Activated CD4-positive, alpha-beta memory T cell treated with anti-CD3 and anti-CD28 coated beads for 36 hours (primary cell): ENCODE data around the gene ANO4. TPM values are rescaled to one million over a fixed set of nuclear protein-coding genes. Genes with fewer than 3 reads are reported as not detected.
"Not testable (repeated sequence)": the region's sequence is repeated elsewhere in the genome, so short reads cannot be mapped to it uniquely, and the experiment has no call there.

Experiments used
- CTCF ChIA-PET: fragments of 350-600 bp; sonication (Branson Sonifier 250); formaldehyde crosslinking; loops from one replicate; lab custom pipeline; 2021; ENCODE audit warnings: antibody characterized with exemption, inconsistent platforms; lab: Charles Lee
- POLR2A ChIA-PET: fragments of 350-600 bp; sonication (Branson Sonifier 250); formaldehyde crosslinking; loops from one replicate; lab custom pipeline; 2021; ENCODE audit warnings: antibody characterized with exemption; lab: Charles Lee
- DNase-seq: peaks from one replicate; pipeline ENCODE4 v3.0.0-alpha.2; 2020
- H3K27ac Mint-ChIP-seq: one replicate; pipeline ENCODE4 v1.8.0; 2021; ENCODE audit warnings: mixed read lengths
- H3K27me3 Mint-ChIP-seq: one replicate; pipeline ENCODE4 v1.8.0; 2021; ENCODE audit warnings: mixed read lengths
- H3K36me3 Mint-ChIP-seq: one replicate; pipeline ENCODE4 v1.8.0; 2021; ENCODE audit warnings: mixed read lengths
- H3K4me1 Mint-ChIP-seq: one replicate; pipeline ENCODE4 v1.8.0; 2021; ENCODE audit warnings: low read depth, mixed read lengths
- H3K4me3 Mint-ChIP-seq: one replicate; pipeline ENCODE4 v1.8.0; 2021; ENCODE audit warnings: mild to moderate bottlenecking, mixed read lengths
- H3K9me3 Mint-ChIP-seq: one replicate; pipeline ENCODE4 v1.8.0; 2021; ENCODE audit warnings: mixed read lengths
- intact Hi-C: fragments of 100-400 bp; cut with micrococcal nuclease; formaldehyde crosslinking; loops from one replicate; pipeline ENCODE4 v1.15.1; 2023
- total RNA-seq, 2 experiments: library from RNA; stranded (reverse); gene quantifications; one replicate each; pipeline ENCODE4 v1.2.3, GENCODE V29; 2021

Gene ANO4
- total RNA-seq, 2 experiments from 2014 or later: not detected

DNA sequence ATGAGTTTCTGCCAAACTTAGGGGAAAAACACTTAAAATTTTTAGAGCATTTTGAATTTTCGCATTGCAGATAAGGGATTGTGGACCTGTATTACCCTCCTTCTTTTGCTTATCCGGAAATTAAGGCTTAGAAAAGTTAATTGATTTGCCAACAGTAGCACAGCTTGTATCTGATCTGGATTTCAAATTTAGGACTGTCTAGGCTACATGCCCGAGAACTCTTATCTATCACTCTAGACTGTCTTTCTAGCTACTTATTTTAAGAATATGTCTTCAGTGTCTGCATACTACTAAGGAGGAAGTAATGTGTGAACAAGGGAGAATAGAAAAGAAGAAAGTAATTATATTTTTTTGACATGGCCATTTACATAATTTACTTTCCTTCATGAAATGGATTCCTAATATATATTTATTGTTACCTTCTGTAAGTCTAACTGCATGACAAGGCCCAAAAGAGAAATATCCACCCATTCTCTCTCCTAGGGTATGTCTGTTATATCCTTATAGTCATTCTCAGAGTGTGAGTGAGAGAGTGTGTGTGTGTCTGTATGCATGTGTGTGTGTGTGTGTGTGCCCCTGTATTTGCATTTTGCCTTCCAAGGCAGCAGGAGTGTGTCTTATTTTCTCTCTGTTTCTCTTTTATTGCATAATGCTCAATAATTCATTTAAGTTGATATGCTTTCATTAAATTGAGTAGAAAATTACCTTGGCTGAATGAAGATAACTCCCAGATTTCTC is 283.4 kb downstream of the ANO4 start:
- no peaks in the 10 kb centered on the region for H3K27me3 Mint-ChIP-seq

DNA sequence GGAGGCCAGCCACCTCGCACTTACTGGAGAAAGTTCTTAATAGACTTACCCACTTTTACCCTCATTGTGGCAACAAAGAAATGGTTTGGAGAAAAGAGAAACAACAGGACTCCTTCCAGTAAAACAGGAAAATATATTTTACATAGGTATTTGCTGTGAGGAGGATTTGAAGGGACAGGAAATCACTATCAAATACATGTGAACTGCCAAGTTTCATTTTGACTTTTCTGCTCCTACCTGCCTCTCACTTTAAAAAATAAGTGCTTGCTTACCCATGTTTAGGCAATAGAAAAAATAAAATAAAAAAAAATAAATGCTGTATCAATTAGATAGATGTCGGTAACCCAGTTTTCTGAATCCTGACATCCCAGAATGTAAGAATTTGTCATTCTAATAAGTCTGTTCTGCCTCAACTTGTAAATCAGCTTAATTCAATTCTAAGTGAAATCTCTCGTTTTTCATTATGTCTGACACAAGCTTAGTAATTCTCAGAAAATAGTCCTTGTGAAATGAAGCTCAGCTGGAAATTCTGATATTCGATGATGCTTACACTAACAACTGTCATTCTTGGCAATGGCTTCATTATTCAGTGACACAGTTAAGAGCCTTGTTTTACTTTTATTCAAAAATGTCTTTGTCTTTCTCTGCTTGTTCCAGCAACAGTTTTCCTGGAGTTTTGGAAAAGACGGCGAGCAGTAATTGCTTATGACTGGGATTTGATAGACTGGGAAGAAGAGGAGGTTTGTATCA is 284.1 kb downstream of the ANO4 start:
- ChIA-PET CTCF (no interaction called here), POLR2A (no interaction called here)
- intact Hi-C loops: no loop called here
- no peak overlapping the region for H3K4me3 Mint-ChIP-seq
- H3K27ac Mint-ChIP-seq: no peak overlapping the region
- H3K36me3 Mint-ChIP-seq: no peaks in the 10 kb centered on the region
- peaks cover 8% of the 10 kb centered on the region for H3K4me1 Mint-ChIP-seq
- peaks cover 3% of the 10 kb centered on the region for H3K9me3 Mint-ChIP-seq
- H3K27me3 Mint-ChIP-seq: no peaks in the 10 kb centered on the region
- no peak for DNase-seq

More for the DNA sequence above, 283.4 kb downstream of the ANO4 start:
- ChIA-PET CTCF (no interaction called here), POLR2A (no interaction called here)
- intact Hi-C loops: no loop called here
- Mint-ChIP-seq H3K36me3 (no peaks in the 10 kb centered on the region), H3K4me1 (peaks cover 8% of the 10 kb centered on the region), H3K4me3 (no peak overlapping the region), H3K27ac (no peak overlapping the region), H3K9me3 (peaks cover 3% of the 10 kb centered on the region)
- DNase-seq: no peak

DNA sequence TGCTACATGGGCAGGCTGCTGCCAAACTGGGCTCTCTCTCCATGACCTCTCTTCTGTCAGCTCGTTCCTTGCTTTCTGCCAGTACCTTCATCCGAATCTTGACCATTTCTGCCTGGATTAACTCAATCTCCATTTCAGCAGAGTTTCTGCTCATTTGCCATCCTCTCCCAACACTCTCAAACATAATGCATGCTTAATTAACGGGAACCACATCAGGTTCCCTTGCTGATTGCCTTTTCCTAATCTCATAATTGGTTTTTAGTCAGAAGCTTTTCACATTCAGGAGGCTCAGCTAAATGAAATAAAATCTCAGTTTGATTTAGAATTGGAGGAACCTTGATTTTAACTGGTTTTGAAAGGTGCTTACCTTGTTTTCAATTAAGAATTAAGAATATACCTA is 288.1 kb downstream of the ANO4 start:
- ChIA-PET CTCF (no interaction called here), POLR2A (no interaction called here)
- Mint-ChIP-seq H3K36me3 (no peaks in the 10 kb centered on the region), H3K9me3 (peaks cover 3% of the 10 kb centered on the region), H3K4me1 (peaks cover 8% of the 10 kb centered on the region), H3K4me3 (no peak overlapping the region), H3K27ac (no peak overlapping the region), H3K27me3 (no peaks in the 10 kb centered on the region)
- intact Hi-C loops: no loop called here
- DNase-seq: no peak

DNA sequence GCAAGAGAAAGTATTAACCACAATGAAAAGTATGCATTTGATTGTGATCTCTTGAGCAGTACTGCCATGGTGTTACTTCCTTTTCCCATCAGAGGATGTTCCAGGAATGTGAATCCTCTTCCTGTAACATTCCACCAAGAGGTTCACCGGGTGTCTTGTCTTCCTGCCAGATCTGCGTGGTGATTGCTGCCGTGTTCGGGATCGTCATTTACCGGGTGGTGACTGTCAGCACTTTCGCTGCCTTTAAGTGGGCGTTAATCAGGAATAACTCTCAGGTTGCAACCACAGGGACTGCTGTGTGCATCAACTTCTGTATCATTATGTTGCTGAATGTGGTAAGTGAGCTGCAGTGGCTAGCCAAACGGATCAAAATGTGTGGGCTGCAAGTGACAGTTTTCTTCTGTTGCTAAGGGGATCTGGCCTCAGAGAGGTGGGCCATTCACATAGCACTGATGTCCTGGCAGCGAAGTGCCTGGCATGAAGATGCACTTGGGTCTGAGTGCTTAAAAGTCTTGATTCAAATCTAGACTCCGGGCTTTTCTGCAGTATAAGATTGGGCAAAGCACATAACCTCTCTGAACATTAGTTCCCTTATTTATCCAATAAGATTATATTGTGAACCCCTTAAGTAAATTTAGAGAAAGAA is 292.0 kb downstream of the ANO4 start:
- H3K4me1 Mint-ChIP-seq: no peaks in the 10 kb centered on the region
- no peaks in the 10 kb centered on the region for H3K27me3 Mint-ChIP-seq
- H3K4me3 Mint-ChIP-seq: no peak overlapping the region
- no peaks in the 10 kb centered on the region for H3K36me3 Mint-ChIP-seq
- no peak overlapping the region for H3K27ac Mint-ChIP-seq
- ChIA-PET CTCF (no interaction called here), POLR2A (no interaction called here)
- DNase-seq: no peak
- peaks cover 2% of the 10 kb centered on the region for H3K9me3 Mint-ChIP-seq
- intact Hi-C loops: no loop called here

DNA sequence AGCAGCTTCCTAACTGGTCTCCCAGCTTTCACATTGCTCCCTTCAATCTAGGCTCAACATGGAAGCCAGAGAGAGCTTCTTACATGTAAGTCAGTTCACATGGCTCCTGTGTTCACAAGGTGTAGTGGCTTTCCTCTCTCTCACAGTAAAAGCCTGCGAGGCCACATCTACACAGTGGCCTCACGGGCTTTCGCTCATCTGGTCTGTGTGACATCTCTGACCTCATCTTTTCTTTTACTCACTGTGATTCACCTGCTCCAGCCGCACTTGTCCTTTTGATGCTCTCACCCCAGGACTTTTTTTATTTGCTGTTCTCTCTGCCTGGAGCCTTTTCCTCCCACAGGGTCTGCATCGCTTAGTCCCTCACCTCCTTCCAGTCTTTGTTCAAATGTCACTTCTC is 293.3 kb downstream of the ANO4 start:
- Mint-ChIP-seq H3K9me3 (no peaks in the 10 kb centered on the region), H3K4me1 (no peaks in the 10 kb centered on the region), H3K27me3 (no peaks in the 10 kb centered on the region), H3K36me3 (no peaks in the 10 kb centered on the region), H3K27ac (no peak overlapping the region), H3K4me3 (no peak overlapping the region)
- intact Hi-C loops: no loop called here
- ChIA-PET CTCF (no interaction called here), POLR2A (interaction anchor here (0.9 kb wide), 1 partner anchor 13 kb away, joined by 3 read pairs; no protein-coding TSS in a partner anchor)
- no peak for DNase-seq

DNA sequence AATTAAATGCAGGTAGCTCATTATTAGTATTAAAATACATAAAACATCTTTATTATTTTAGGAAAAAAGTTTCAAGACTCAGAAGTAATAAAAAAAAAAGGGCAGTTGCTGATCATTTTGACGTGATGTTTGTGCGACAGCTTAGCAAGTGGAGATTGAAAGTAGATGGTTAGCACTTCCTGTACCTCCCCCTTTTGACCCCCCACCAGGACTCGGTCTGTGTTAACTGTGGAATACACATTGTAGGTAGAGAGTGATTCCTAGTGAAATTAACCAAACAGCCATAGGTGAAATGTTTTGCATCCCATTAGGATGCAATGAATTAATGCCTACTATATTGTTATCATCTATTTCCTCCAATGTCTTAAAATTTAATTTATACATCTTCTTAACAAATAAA is 294.7 kb downstream of the ANO4 start:
- no peak overlapping the region for H3K4me3 Mint-ChIP-seq
- no peaks in the 10 kb centered on the region for H3K9me3 Mint-ChIP-seq
- no peak for DNase-seq
- POLR2A ChIA-PET: no interaction called here
- H3K27me3 Mint-ChIP-seq: no peaks in the 10 kb centered on the region
- CTCF ChIA-PET: no interaction called here
- H3K4me1 Mint-ChIP-seq: no peaks in the 10 kb centered on the region
- intact Hi-C loops: no loop called here
- no peak overlapping the region for H3K27ac Mint-ChIP-seq
- no peaks in the 10 kb centered on the region for H3K36me3 Mint-ChIP-seq

DNA sequence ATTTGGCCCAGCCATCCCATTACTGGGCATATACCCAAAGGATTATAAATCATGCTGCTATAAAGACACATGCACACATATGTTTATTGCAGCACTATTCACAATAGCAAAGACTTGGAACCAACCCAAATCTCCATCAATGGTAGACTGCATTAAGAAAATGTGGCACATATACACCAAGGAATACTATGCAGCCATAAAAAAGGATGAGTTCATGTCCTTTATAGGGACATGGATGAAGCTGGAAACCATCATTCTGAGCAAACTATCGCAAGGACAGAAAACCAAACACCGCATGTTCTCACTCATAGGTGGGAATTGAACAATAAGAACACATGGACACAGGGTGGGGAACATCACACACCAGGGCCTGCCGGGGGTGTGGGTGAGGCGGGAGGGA is 295.6 kb downstream of the ANO4 start:
- H3K9me3 Mint-ChIP-seq, H3K4me3 Mint-ChIP-seq, H3K27me3 Mint-ChIP-seq, CTCF ChIA-PET, H3K36me3 Mint-ChIP-seq, DNase-seq, intact Hi-C loops, H3K4me1 Mint-ChIP-seq, POLR2A ChIA-PET, H3K27ac Mint-ChIP-seq: not testable (repeated sequence)

DNA sequence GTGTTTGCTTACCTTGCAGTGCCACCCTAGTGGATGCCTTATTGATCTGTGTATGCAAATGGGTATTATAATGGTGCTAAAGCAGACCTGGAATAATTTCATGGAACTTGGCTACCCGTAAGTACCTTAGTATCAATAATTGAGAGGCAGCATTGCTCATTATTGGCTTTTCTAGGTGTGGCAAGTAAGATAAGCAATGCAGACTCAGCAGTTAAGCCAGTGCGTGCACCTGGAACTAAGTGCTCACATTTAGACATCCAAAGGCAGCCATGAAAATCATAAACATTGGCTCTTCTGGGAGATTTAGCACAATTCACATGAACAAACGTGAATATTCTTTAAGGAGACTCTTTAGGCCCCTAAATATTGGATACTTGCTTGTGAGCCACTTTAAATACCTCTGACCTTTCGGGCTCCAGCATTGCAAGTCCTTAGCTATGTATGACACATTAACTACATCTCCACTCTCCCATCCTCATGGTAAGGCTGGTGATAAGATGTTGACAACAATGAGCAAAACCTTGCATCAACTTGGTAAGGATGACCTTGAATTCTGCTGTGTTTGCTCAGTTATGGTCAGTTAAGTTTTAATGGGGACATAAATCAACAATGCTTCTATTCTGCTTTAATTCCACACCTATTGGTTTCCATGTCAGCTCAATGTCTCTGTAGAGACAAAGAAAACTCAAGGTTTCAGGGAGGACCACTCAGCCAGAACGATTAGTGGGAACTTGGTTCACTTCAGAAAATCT is 303.4 kb downstream of the ANO4 start:
- CTCF ChIA-PET: no interaction called here
- Mint-ChIP-seq H3K4me1 (no peaks in the 10 kb centered on the region), H3K4me3 (no peak overlapping the region), H3K27me3 (no peaks in the 10 kb centered on the region), H3K36me3 (no peaks in the 10 kb centered on the region), H3K9me3 (no peaks in the 10 kb centered on the region), H3K27ac (no peak overlapping the region)
- no peak for DNase-seq
- POLR2A ChIA-PET: no interaction called here
- intact Hi-C loops: no loop called here

DNA sequence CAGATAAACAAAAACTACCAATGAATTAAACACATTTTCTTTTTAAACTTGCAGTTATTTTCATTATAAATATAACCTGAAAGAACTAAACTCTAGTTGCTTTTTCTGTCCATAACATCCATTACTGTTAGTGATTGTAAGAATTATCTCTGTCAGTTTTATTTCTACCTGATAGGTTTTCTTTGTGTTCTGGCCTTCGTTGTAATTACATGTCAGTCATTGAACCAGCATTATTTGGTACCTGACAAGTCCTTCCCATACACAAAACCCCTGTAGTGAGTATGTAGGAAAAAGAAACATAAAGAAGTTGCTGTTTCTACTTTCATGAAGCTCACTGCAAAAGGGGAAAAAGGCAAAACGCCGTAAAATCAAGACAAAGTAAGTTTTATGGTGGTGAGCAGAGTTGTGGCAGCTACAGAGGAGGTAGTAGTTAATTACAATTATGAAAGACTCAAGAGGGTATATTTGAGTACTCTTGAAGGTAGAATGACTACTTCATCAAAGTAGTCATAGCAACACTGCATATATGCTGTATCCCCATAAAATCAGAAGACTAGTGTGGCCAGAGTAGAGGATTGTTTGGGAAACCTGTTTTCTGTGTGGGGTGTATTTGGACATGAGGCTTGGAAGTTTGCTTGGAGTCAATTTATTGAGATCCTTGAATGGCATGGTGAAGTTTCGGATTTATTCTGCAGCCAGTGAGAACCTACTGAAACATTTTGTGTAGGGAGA is 312.6 kb downstream of the ANO4 start:
- no peak for DNase-seq
- no peak overlapping the region for H3K4me3 Mint-ChIP-seq
- ChIA-PET CTCF (no interaction called here), POLR2A (no interaction called here)
- H3K27me3 Mint-ChIP-seq: no peaks in the 10 kb centered on the region
- no peaks in the 10 kb centered on the region for H3K4me1 Mint-ChIP-seq
- intact Hi-C loops: no loop called here
- peaks cover 6% of the 10 kb centered on the region for H3K9me3 Mint-ChIP-seq
- no peak overlapping the region for H3K27ac Mint-ChIP-seq
- H3K36me3 Mint-ChIP-seq: no peaks in the 10 kb centered on the region

DNA sequence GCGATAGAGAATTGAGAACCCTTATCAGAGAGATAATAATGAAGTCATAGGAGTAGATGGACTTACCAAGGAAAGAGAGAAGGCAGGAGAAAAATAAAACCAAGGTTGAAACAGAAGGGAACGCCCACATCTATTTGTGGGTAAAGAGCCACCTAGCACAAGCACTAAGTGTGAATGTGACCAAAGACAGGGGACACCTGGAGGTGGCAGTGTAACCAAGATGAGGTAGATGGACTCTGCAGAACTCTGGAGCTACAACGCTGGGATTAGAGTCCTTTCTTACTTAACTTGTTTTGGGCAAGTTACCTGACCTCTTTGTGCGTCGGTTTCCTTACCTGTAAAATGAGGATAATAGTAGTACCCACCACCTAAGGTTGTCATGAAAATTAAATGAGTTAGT is 313.6 kb downstream of the ANO4 start:
- H3K27me3 Mint-ChIP-seq: no peaks in the 10 kb centered on the region
- intact Hi-C loops: no loop called here
- POLR2A ChIA-PET: no interaction called here
- H3K4me3 Mint-ChIP-seq: no peak overlapping the region
- CTCF ChIA-PET: no interaction called here
- H3K27ac Mint-ChIP-seq: no peak overlapping the region
- H3K4me1 Mint-ChIP-seq: no peaks in the 10 kb centered on the region
- H3K36me3 Mint-ChIP-seq: no peaks in the 10 kb centered on the region
- peaks cover 6% of the 10 kb centered on the region for H3K9me3 Mint-ChIP-seq
- no peak for DNase-seq

DNA sequence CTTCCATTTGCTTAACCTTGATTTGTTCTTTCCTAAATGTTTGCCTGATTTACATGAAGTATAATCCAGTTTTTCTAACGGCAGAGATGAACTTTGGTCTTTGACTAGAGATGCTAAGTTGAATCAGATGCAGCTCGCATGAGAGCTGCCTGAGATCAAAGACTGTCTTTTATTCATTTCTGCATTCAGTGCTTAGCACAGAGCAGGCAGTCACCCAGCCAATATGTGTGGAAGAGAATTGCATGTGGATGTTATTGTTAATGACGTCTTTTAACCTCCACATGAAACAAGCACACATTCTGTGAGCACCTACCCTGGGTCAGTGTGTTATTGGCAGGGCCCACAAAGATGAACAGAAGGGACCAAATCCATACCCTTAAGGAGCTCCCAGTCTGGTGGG is 316.3 kb downstream of the ANO4 start:
- Mint-ChIP-seq H3K9me3 (no peaks in the 10 kb centered on the region), H3K4me1 (no peaks in the 10 kb centered on the region), H3K27ac (no peak overlapping the region), H3K27me3 (no peaks in the 10 kb centered on the region), H3K4me3 (no peak overlapping the region), H3K36me3 (no peaks in the 10 kb centered on the region)
- intact Hi-C loops: no loop called here
- ChIA-PET CTCF (no interaction called here), POLR2A (no interaction called here)
- DNase-seq: no peak

DNA sequence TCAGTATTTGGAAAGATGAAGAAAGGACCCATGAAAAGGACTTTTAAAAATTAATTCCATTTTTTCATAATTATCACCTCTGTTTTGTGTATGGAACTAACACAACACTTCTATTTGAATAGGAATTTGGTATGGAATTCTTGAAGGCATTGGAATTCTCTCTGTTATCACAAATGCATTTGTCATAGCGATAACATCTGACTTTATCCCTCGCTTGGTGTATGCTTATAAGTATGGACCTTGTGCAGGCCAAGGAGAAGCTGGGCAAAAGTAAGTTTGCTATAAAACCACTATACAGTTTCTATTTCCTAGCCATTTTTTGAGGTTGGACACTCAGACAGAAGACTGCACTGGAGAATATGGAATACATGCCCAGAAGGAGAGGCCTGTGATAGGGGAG is 316.9 kb downstream of the ANO4 start:
- intact Hi-C loops: no loop called here
- Mint-ChIP-seq H3K36me3 (no peaks in the 10 kb centered on the region), H3K4me1 (no peaks in the 10 kb centered on the region), H3K27ac (no peak overlapping the region), H3K27me3 (no peaks in the 10 kb centered on the region), H3K4me3 (no peak overlapping the region), H3K9me3 (no peaks in the 10 kb centered on the region)
- no peak for DNase-seq
- POLR2A ChIA-PET: no interaction called here
- CTCF ChIA-PET: no interaction called here
